Measurements from ENCODE around the gene SYT2. TPM values are rescaled to one million over a fixed set of nuclear protein-coding genes. Genes with fewer than 3 reads are reported as not detected.

The SYT2 gene
- total RNA-seq, 4 donors from 2014 or later = 0.28 TPM; not detected in 3

GRCh38 chr1:202692959-202693555 lies 17.2 kb downstream of the SYT2 start:
- TF ChIP-seq POLR2A (IDR thresholded peaks at IDR 0.05) (no peak), CTCF (IDR thresholded peaks at IDR 0.05) (peak in 5 of 6 experiments; percentile 6 to 47 (median 38))
- Histone ChIP-seq H3K9me3 (no peaks in the 10 kb centered on the region), H3K27ac (no peak overlapping the region), H3K4me3 (no peak overlapping the region), H3K27me3 (no peaks in the 10 kb centered on the region), H3K36me3 (no peaks in the 10 kb centered on the region), H3K4me1 (peaks cover 0 to 6% (median 0%) of the 10 kb centered on the region in 4 donors)
- peak; percentile 24 to 72 (median 58) for DNase-seq

GRCh38 chr1:202691816-202692215 lies 18.4 kb downstream of the SYT2 start:
- TF ChIP-seq POLR2A (IDR thresholded peaks at IDR 0.05) = no peak
- no peak for TF ChIP-seq CTCF (IDR thresholded peaks at IDR 0.05)
- no peak overlapping the region for H3K27ac ChIP-seq
- no peak overlapping the region for H3K4me3 ChIP-seq
- no peak for DNase-seq
- peaks cover 0 to 2% (median 0%) of the 10 kb centered on the region in 4 donors for H3K4me1 ChIP-seq
- H3K27me3 ChIP-seq = no peaks in the 10 kb centered on the region
- no peaks in the 10 kb centered on the region for H3K36me3 ChIP-seq
- no peaks in the 10 kb centered on the region for H3K9me3 ChIP-seq

GRCh38 chr1:202689493-202690342 lies 20.5 kb downstream of the SYT2 start:
- Histone ChIP-seq H3K4me3 (no peak overlapping the region), H3K4me1 (no peaks in the 10 kb centered on the region), H3K36me3 (no peaks in the 10 kb centered on the region), H3K27ac (no peak overlapping the region), H3K27me3 (no peaks in the 10 kb centered on the region), H3K9me3 (no peaks in the 10 kb centered on the region)
- TF ChIP-seq CTCF (IDR thresholded peaks at IDR 0.05) = no peak
- no peak for TF ChIP-seq POLR2A (IDR thresholded peaks at IDR 0.05)
- no peak for DNase-seq

- H3K9me3 ChIP-seq = no peaks in the 10 kb centered on the region
- no peak overlapping the region for H3K27ac ChIP-seq
- no peak overlapping the region for H3K4me3 ChIP-seq
- H3K36me3 ChIP-seq = no peaks in the 10 kb centered on the region
- no peaks in the 10 kb centered on the region for H3K4me1 ChIP-seq
- no peak for DNase-seq
- no peaks in the 10 kb centered on the region for H3K27me3 ChIP-seq
- TF ChIP-seq CTCF (IDR thresholded peaks at IDR 0.05) (no peak), POLR2A (IDR thresholded peaks at IDR 0.05) (no peak)
Observed at GRCh38 chr1:202689082-202689481, 21.2 kb downstream of the SYT2 start.

GRCh38 chr1:202688401-202688800 lies 21.9 kb downstream of the SYT2 start:
- Histone ChIP-seq H3K27ac (no peak overlapping the region), H3K9me3 (no peaks in the 10 kb centered on the region), H3K4me1 (no peaks in the 10 kb centered on the region), H3K36me3 (no peaks in the 10 kb centered on the region), H3K4me3 (no peak overlapping the region), H3K27me3 (no peaks in the 10 kb centered on the region)
- TF ChIP-seq POLR2A (IDR thresholded peaks at IDR 0.05) (no peak), CTCF (IDR thresholded peaks at IDR 0.05) (no peak)
- DNase-seq = no peak

All from Peyer's patch (tissue), 4 donors.